Glutamatergic neuron (in vitro differentiated cells): ENCODE data around the gene PPP4R3A. TPM values are rescaled to one million over a fixed set of nuclear protein-coding genes. Genes with fewer than 3 reads are reported as not detected.
"Not testable (repeated sequence)": the region's sequence is repeated elsewhere in the genome, so short reads cannot be mapped to it uniquely, and the experiment has no call there.

Experiments used
- DNase-seq: peaks from one replicate; pipeline ENCODE4 v3.0.0; 2022
- H3K27ac Mint-ChIP-seq: one replicate; pipeline ENCODE4 v1.8.0; 2020; ENCODE audit warnings: mild to moderate bottlenecking, mixed read lengths, inconsistent platforms; ENCODE audit not compliant: unreplicated experiment
- H3K27me3 Mint-ChIP-seq: one replicate; pipeline ENCODE4 v1.8.0; 2020; ENCODE audit warnings: mild to moderate bottlenecking, moderate library complexity, mixed read lengths, inconsistent platforms; ENCODE audit not compliant: unreplicated experiment
- H3K36me3 Mint-ChIP-seq: one replicate; pipeline ENCODE4 v1.8.0; 2020; ENCODE audit warnings: mild to moderate bottlenecking, mixed read lengths, inconsistent platforms; ENCODE audit not compliant: unreplicated experiment
- H3K4me1 Mint-ChIP-seq: one replicate; pipeline ENCODE4 v1.8.0; 2020; ENCODE audit warnings: mild to moderate bottlenecking, low read depth, mixed read lengths, inconsistent platforms; ENCODE audit not compliant: unreplicated experiment
- H3K4me3 Mint-ChIP-seq: one replicate; pipeline ENCODE4 v1.8.0; 2020; ENCODE audit warnings: mild to moderate bottlenecking, mixed read lengths, inconsistent platforms; ENCODE audit not compliant: unreplicated experiment
- H3K9me3 Mint-ChIP-seq: one replicate; pipeline ENCODE4 v1.8.0; 2020; ENCODE audit warnings: mild to moderate bottlenecking, moderate library complexity, mixed read lengths, inconsistent platforms; ENCODE audit not compliant: unreplicated experiment
- total RNA-seq: library from RNA; stranded (reverse); fragmentation: NEBNext Ultra II Directional; extraction: Animal tissue kit (Norgen Biotek cat#: 25700); gene quantifications from one replicate; pipeline ENCODE4 v1.2.1, GENCODE V29; 2021; ENCODE audit not compliant: unreplicated experiment
- TF ChIP-seq, protein P1 (sequence below): fragments of 200-600 bp; sonication (generic); IDR thresholded peaks from one replicate; pipeline ENCODE4 v1.5.0; 2021; ENCODE audit not compliant: partially characterized antibody, unreplicated experiment

Gene PPP4R3A
- total RNA-seq, 1 donor from 2014 or later: 99.4 TPM

DNA sequence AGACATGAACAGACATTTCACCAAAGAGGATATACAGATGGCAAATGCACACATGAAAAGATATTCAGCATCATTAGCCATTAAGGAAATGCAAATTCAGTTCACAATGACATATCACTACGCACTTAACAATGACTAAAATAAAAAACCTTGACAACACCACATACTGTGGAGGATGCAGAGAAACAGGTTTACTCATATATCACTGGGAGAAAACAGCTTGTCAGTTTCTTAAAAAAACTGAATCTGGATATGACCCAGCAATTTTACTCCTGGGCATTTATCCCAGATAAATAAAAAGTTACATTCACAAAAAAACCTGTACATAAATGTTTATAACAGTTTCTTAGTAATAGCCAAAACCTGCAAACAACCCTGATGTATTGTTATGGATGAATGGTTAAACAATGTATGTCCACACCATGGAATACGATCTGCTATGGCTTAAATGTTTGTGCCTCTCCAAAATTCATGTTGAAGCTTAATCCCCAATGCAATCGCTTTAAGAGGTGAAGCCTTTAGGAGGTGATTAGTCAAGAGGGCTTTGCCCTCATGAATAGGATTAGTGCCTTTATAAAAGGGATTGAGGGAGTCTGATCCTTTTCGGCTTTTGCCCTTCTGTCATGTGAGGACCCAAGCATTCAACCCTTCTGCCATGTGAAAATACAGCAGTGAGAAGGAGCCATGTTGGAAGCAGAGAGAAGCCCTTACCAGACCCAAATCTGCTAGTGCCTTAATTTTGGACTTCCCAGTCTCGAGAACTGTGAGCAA is 36.0 kb upstream of the PPP4R3A start:
- no peak for DNase-seq
- TF ChIP-seq, protein P1, sequence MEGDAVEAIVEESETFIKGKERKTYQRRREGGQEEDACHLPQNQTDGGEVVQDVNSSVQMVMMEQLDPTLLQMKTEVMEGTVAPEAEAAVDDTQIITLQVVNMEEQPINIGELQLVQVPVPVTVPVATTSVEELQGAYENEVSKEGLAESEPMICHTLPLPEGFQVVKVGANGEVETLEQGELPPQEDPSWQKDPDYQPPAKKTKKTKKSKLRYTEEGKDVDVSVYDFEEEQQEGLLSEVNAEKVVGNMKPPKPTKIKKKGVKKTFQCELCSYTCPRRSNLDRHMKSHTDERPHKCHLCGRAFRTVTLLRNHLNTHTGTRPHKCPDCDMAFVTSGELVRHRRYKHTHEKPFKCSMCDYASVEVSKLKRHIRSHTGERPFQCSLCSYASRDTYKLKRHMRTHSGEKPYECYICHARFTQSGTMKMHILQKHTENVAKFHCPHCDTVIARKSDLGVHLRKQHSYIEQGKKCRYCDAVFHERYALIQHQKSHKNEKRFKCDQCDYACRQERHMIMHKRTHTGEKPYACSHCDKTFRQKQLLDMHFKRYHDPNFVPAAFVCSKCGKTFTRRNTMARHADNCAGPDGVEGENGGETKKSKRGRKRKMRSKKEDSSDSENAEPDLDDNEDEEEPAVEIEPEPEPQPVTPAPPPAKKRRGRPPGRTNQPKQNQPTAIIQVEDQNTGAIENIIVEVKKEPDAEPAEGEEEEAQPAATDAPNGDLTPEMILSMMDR: no peak
- no peaks in the 10 kb centered on the region for H3K9me3 Mint-ChIP-seq
- no peak overlapping the region for H3K4me3 Mint-ChIP-seq
- no peaks in the 10 kb centered on the region for H3K4me1 Mint-ChIP-seq
- H3K36me3 Mint-ChIP-seq: no peaks in the 10 kb centered on the region
- no peaks in the 10 kb centered on the region for H3K27me3 Mint-ChIP-seq
- H3K27ac Mint-ChIP-seq: no peak overlapping the region

DNA sequence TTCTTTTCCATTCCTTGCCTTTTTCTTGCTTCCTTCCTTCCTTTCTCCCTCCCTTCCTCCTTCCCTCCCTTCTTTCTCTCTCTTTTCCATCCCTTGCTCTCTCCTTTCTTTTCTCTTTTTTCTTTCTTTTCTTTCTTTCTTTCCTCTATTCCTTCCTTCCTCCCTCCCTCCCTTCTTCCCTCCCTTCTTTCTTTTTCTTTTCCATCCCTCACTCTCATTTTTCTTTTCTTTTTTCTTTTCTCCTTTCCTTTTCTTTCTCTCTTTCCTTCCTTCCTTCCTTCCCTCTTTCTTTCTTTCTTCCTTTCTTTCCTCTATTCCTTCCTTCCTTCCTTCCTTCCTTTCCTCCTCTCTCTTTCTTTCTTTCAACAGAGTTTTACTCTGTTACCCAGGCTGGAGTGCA is 35.1 kb upstream of the PPP4R3A start:
- H3K9me3 Mint-ChIP-seq: peaks cover 4% of the 10 kb centered on the region
- TF ChIP-seq, protein P1: no peak
- DNase-seq: no peak
- H3K4me1 Mint-ChIP-seq: no peaks in the 10 kb centered on the region
- H3K27ac Mint-ChIP-seq: no peak overlapping the region
- H3K4me3 Mint-ChIP-seq: no peak overlapping the region
- H3K36me3 Mint-ChIP-seq: no peaks in the 10 kb centered on the region
- no peaks in the 10 kb centered on the region for H3K27me3 Mint-ChIP-seq

DNA sequence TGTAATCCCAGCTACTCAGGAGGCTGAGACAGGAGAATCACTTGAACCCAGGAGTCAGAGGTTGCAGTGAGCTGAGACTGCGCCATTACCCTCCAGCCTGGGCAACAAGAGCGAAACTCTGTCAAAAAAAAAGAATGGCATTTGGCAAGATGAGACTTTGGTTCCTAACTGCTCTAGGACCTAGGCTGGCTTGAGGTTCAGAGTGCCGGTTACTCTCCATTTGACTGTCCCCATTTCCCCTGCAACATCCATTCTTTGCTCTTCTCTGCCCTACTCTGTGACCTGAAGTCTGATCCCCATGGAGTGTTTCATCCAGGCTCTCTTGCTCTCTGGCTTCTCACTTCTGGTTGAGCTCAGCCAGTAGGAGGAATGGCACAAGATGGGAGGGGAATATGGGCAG is 26.2 kb upstream of the PPP4R3A start:
- no peak for DNase-seq
- TF ChIP-seq, protein P1: no peak
- H3K27me3 Mint-ChIP-seq: peaks cover 1% of the 10 kb centered on the region
- H3K27ac Mint-ChIP-seq: no peak overlapping the region
- H3K36me3 Mint-ChIP-seq: peaks cover 7% of the 10 kb centered on the region
- no peak overlapping the region for H3K4me3 Mint-ChIP-seq
- H3K9me3 Mint-ChIP-seq: peaks cover 9% of the 10 kb centered on the region
- H3K4me1 Mint-ChIP-seq: no peaks in the 10 kb centered on the region

DNA sequence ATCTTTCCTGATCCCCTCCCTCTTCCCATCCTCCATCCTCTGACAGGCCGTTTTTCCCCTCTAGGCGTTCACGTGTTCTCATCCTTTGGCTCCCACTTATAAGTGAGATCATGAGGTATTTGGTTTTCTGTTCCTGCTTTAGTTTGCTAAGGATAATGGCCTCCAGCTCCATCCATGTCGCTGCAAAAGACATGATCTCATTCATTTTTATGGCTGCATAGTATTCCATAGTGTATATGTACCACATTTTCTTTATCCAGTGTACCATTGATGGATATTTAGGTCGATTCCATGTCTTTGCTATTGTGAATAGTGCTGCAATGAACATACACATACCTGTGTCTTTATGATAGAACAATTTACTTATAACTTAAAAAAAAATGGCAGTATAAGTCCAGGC is 23.9 kb upstream of the PPP4R3A start:
- not testable (repeated sequence) for H3K4me1 Mint-ChIP-seq, H3K27me3 Mint-ChIP-seq, H3K27ac Mint-ChIP-seq, H3K9me3 Mint-ChIP-seq, H3K4me3 Mint-ChIP-seq, H3K36me3 Mint-ChIP-seq, DNase-seq

DNA sequence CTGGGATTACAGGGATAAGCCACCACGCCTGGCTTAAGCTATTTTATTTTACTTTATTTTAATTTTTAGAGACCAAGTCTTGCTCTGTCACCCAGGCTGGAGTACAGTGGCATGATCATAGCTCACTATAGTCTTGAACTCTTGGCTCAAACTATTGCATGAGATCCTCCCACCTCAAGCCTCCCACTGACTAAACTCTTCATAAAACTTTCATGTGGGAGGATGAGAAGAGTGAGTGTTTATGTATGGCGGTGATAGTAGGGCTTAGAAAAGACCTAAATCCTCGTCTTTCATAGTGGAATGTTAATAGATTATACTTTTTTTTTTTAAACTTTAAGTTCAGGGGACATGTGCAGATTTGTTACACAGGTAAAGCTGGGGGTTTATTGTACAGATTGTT is 23.5 kb upstream of the PPP4R3A start:
- no peaks in the 10 kb centered on the region for H3K9me3 Mint-ChIP-seq
- peaks cover 1% of the 10 kb centered on the region for H3K27me3 Mint-ChIP-seq
- H3K4me3 Mint-ChIP-seq: no peak overlapping the region
- no peak for DNase-seq
- H3K27ac Mint-ChIP-seq: no peak overlapping the region
- H3K4me1 Mint-ChIP-seq: no peaks in the 10 kb centered on the region
- H3K36me3 Mint-ChIP-seq: no peaks in the 10 kb centered on the region
- TF ChIP-seq, protein P1: no peak
